ENCODE data around the gene COQ5. TPM values are rescaled to one million over a fixed set of nuclear protein-coding genes. Genes with fewer than 3 reads are reported as not detected.
A peak's percentile ranks its signal among the peaks of the same experiment; 100 is the strongest.
"Not testable (repeated sequence)": the region's sequence is repeated elsewhere in the genome, so short reads cannot be mapped to it uniquely, and the experiment has no call there.

Gene COQ5
- total RNA-seq, 1 experiment from 2014 or later: 35.1 TPM

DNA sequence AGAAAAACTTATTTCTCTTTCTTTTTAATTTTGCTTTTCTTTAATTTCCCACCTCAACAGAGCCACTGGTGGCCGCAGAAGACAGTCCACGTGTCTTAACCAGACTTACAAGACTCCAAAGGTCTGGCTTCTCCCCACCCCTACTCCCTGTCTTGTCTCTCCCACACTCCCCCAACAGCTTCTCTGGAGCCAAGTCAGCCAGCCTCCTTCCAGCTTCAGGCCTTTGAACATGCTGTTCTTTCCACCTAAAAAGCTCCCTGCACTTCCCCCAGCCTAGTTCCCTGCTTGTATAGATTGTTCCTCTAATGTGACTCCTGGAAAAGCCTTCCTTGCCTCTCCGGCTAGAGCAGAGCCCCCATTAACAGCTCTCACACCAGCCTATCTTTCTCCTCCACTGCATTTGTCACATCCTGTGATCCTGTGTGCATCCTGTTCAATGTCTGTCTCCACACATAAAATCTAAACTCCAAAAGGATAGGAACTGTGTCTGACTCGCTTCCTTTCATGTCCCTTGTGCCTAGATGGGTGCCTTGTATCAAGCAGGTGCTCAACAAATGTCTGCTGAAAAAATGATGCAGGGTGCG is 40.8 kb downstream of the COQ5 start:
- Mint-ChIP-seq H3K36me3 (no peaks in the 10 kb centered on the region), H3K4me1 (no peaks in the 10 kb centered on the region), H3K4me3 (no peak overlapping the region), H3K9me3 (no peaks in the 10 kb centered on the region), H3K27me3 (ENCODE audit: low read depth) (no peaks in the 10 kb centered on the region), H3K27ac (no peak overlapping the region)
- no peak for TF ChIP-seq ATF1 (CRISPR knock-in tag; IDR thresholded peaks at IDR 0.05)
- TF ChIP-seq CBFB (CRISPR knock-in tag; IDR thresholded peaks at IDR 0.05; ENCODE audit: low read depth): no peak
- TF ChIP-seq, protein P1, sequence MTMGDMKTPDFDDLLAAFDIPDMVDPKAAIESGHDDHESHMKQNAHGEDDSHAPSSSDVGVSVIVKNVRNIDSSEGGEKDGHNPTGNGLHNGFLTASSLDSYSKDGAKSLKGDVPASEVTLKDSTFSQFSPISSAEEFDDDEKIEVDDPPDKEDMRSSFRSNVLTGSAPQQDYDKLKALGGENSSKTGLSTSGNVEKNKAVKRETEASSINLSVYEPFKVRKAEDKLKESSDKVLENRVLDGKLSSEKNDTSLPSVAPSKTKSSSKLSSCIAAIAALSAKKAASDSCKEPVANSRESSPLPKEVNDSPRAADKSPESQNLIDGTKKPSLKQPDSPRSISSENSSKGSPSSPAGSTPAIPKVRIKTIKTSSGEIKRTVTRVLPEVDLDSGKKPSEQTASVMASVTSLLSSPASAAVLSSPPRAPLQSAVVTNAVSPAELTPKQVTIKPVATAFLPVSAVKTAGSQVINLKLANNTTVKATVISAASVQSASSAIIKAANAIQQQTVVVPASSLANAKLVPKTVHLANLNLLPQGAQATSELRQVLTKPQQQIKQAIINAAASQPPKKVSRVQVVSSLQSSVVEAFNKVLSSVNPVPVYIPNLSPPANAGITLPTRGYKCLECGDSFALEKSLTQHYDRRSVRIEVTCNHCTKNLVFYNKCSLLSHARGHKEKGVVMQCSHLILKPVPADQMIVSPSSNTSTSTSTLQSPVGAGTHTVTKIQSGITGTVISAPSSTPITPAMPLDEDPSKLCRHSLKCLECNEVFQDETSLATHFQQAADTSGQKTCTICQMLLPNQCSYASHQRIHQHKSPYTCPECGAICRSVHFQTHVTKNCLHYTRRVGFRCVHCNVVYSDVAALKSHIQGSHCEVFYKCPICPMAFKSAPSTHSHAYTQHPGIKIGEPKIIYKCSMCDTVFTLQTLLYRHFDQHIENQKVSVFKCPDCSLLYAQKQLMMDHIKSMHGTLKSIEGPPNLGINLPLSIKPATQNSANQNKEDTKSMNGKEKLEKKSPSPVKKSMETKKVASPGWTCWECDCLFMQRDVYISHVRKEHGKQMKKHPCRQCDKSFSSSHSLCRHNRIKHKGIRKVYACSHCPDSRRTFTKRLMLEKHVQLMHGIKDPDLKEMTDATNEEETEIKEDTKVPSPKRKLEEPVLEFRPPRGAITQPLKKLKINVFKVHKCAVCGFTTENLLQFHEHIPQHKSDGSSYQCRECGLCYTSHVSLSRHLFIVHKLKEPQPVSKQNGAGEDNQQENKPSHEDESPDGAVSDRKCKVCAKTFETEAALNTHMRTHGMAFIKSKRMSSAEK (CRISPR knock-in tag; IDR thresholded peaks at IDR 0.05; ENCODE audit: borderline replicate concordance): no peak
- no peak for TF ChIP-seq NR3C1 (CRISPR knock-in tag; conservative IDR thresholded peaks at IDR 0.05; ENCODE audit: low read depth)
- TF ChIP-seq SP1 (CRISPR knock-in tag; conservative IDR thresholded peaks at IDR 0.05): no peak
- TF ChIP-seq RORB (CRISPR knock-in tag; IDR thresholded peaks at IDR 0.05): no peak
- ATAC-seq (no peak), DNase-seq (ENCODE audit: low spot score) (no peak)
- ChIA-PET POLR2A (no interaction called here), CTCF (interaction anchor here (1.0 to 1.9 kb wide), 3 partner anchors 13 to 58 kb away, joined by 3 to 4 read pairs (median 4); no protein-coding TSS in a partner anchor)

DNA sequence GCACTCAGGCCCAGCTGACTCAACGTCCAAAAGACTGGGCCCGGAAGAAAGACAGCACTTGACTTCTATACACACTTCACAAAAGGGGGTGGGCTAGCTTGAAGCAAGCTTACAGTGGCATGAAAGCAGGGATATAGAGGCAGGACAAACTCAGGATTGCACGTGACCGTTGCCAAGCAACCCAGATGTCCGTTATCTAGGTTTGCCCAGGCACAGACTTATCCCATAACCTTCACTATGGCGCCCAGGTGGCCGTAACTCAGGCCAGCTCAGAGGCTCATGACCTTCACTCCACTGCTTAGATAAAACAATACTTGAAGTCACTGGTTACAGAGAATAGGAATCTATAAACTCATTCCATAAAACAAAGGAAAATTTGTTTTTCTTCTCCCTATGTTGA is 41.4 kb downstream of the COQ5 start:
- POLR2A ChIA-PET; H3K36me3 Mint-ChIP-seq; H3K9me3 Mint-ChIP-seq; H3K27me3 Mint-ChIP-seq (ENCODE audit: low read depth); H3K27ac Mint-ChIP-seq; H3K4me1 Mint-ChIP-seq; H3K4me3 Mint-ChIP-seq; DNase-seq (ENCODE audit: low spot score); ATAC-seq: not testable (repeated sequence)
- CTCF ChIA-PET: interaction anchor here (1.0 to 1.9 kb wide), 2 partner anchors 13 to 57 kb away, joined by 3 to 4 read pairs; no protein-coding TSS in a partner anchor

DNA sequence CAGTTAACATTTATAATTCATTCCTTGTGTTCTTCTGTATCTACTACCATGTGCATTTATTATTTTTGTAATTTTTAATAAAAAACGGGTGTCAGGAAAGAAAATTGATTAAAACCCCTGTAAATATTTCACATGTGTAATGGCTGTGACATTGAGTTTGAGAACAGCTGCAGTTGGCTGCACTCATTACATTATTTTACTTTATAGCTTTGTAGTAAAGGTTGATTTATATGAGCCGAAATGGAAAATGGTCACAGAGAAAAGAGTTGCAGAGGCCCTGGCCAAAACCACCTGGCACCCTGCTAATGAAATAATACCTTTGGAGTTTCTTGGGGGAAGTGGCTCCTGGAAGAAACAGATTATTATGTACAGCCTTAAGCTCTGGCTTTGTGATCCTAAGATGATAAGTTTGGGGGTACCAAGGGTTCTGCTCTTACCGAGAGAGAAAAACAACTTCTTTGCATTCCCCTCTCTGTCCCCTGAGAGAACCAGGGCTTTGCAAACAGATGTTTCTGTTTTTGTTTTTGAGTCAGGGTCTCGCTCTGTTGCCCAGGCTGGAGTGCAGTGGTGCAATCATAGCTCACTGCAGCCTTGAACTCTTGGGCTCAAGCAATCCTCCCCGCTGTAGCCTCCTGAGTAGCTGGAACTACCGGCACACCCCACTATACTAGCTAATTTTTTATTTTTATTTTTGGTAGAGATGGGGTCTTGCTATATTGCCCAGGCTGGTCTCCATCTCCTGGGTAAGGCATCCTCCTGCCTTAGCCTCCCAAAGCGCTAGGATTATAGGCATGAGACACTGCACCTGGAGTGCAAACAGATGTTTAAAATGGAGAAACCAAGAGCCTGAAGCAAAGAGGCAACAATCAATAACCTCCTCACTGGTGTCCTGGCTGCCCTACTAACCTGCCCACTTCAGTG is 42.7 kb downstream of the COQ5 start:
- H3K27me3 Mint-ChIP-seq (ENCODE audit: low read depth): no peaks in the 10 kb centered on the region
- TF ChIP-seq CBFB (CRISPR knock-in tag; IDR thresholded peaks at IDR 0.05; ENCODE audit: low read depth) (no peak), GTF2I (CRISPR knock-in tag; conservative IDR thresholded peaks at IDR 0.05) (no peak), ZNF138 (CRISPR knock-in tag; conservative IDR thresholded peaks at IDR 0.05) (no peak), FOXK1 (CRISPR knock-in tag; IDR thresholded peaks at IDR 0.05) (no peak), ZNF121 (CRISPR knock-in tag; IDR thresholded peaks at IDR 0.05) (peak; percentile 64)
- POLR2A ChIA-PET: interaction anchor here (1.2 kb wide), 1 partner anchor 10 kb away, joined by 3 read pairs; the partner anchor contains the start of gene DYNLL1
- H3K4me3 Mint-ChIP-seq: no peak overlapping the region
- ATAC-seq: no peak
- H3K9me3 Mint-ChIP-seq: no peaks in the 10 kb centered on the region
- CTCF ChIA-PET: interaction anchor here (1.0 kb wide), 2 partner anchors 10 to 16 kb away, joined by 4 read pairs; partner anchors contain the start of genes DYNLL1 and SRSF9
- H3K36me3 Mint-ChIP-seq: no peaks in the 10 kb centered on the region
- no peak for DNase-seq (ENCODE audit: low spot score)
- no peak overlapping the region for H3K27ac Mint-ChIP-seq
- no peaks in the 10 kb centered on the region for H3K4me1 Mint-ChIP-seq

DNA sequence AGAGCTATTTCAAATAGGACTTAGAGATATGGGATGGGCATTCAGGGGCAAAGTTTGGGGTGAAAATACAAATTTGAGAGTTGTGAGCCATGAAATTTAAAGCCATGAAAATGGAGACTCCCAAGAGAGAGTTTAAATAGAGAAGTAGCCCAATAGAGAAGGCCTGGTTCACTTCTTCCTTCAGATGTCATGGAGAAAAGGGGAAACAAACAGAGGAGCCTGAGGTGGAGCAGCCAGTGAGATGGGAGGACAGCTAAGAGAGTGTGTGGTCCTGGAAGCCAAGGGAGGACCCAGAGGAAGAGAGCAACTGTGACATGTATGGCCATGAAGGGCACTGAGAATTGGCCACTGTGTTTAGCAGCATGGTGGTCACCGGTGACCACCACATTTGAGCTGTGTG is 45.3 kb downstream of the COQ5 start:
- Mint-ChIP-seq H3K4me3 (no peak overlapping the region), H3K27me3 (ENCODE audit: low read depth) (no peaks in the 10 kb centered on the region), H3K4me1 (peaks cover 6% of the 10 kb centered on the region), H3K9me3 (no peaks in the 10 kb centered on the region), H3K36me3 (no peaks in the 10 kb centered on the region), H3K27ac (peak overlapping the region; percentile 10; the same call in 1 of the 2 replicates)
- ATAC-seq (no peak), DNase-seq (ENCODE audit: low spot score) (no peak)
- POLR2A ChIA-PET: no interaction called here
- CTCF ChIA-PET: interaction anchor here (1.1 to 2.2 kb wide), 4 partner anchors 14 to 256 kb away, joined by 3 to 8 read pairs (median 4); partner anchors contain the start of gene SRSF9
- TF ChIP-seq, protein P2, sequence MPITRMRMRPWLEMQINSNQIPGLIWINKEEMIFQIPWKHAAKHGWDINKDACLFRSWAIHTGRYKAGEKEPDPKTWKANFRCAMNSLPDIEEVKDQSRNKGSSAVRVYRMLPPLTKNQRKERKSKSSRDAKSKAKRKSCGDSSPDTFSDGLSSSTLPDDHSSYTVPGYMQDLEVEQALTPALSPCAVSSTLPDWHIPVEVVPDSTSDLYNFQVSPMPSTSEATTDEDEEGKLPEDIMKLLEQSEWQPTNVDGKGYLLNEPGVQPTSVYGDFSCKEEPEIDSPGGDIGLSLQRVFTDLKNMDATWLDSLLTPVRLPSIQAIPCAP (CRISPR knock-in tag; IDR thresholded peaks at IDR 0.05): no peak
- TF ChIP-seq SOX15 (CRISPR knock-in tag; IDR thresholded peaks at IDR 0.05) (no peak), HMGA2 (CRISPR knock-in tag; IDR thresholded peaks at IDR 0.05) (no peak), JUN (CRISPR knock-in tag; IDR thresholded peaks at IDR 0.05) (no peak)
- TF ChIP-seq, protein P3, sequence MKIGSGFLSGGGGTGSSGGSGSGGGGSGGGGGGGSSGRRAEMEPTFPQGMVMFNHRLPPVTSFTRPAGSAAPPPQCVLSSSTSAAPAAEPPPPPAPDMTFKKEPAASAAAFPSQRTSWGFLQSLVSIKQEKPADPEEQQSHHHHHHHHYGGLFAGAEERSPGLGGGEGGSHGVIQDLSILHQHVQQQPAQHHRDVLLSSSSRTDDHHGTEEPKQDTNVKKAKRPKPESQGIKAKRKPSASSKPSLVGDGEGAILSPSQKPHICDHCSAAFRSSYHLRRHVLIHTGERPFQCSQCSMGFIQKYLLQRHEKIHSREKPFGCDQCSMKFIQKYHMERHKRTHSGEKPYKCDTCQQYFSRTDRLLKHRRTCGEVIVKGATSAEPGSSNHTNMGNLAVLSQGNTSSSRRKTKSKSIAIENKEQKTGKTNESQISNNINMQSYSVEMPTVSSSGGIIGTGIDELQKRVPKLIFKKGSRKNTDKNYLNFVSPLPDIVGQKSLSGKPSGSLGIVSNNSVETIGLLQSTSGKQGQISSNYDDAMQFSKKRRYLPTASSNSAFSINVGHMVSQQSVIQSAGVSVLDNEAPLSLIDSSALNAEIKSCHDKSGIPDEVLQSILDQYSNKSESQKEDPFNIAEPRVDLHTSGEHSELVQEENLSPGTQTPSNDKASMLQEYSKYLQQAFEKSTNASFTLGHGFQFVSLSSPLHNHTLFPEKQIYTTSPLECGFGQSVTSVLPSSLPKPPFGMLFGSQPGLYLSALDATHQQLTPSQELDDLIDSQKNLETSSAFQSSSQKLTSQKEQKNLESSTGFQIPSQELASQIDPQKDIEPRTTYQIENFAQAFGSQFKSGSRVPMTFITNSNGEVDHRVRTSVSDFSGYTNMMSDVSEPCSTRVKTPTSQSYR (CRISPR knock-in tag; IDR thresholded peaks at IDR 0.05): no peak
- TF ChIP-seq, protein P4, sequence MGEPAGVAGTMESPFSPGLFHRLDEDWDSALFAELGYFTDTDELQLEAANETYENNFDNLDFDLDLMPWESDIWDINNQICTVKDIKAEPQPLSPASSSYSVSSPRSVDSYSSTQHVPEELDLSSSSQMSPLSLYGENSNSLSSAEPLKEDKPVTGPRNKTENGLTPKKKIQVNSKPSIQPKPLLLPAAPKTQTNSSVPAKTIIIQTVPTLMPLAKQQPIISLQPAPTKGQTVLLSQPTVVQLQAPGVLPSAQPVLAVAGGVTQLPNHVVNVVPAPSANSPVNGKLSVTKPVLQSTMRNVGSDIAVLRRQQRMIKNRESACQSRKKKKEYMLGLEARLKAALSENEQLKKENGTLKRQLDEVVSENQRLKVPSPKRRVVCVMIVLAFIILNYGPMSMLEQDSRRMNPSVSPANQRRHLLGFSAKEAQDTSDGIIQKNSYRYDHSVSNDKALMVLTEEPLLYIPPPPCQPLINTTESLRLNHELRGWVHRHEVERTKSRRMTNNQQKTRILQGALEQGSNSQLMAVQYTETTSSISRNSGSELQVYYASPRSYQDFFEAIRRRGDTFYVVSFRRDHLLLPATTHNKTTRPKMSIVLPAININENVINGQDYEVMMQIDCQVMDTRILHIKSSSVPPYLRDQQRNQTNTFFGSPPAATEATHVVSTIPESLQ (CRISPR knock-in tag; IDR thresholded peaks at IDR 0.05): no peak
- TF ChIP-seq, protein P5, sequence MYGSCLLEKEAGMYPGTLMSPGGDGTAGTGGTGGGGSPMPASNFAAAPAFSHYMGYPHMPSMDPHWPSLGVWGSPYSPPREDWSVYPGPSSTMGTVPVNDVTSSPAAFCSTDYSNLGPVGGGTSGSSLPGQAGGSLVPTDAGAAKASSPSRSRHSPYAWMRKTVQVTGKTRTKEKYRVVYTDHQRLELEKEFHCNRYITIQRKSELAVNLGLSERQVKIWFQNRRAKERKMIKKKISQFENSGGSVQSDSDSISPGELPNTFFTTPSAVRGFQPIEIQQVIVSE (CRISPR knock-in tag; IDR thresholded peaks at IDR 0.05; ENCODE audit: borderline replicate concordance): no peak
